Measurements from ENCODE around the gene DGAT2.

DNA sequence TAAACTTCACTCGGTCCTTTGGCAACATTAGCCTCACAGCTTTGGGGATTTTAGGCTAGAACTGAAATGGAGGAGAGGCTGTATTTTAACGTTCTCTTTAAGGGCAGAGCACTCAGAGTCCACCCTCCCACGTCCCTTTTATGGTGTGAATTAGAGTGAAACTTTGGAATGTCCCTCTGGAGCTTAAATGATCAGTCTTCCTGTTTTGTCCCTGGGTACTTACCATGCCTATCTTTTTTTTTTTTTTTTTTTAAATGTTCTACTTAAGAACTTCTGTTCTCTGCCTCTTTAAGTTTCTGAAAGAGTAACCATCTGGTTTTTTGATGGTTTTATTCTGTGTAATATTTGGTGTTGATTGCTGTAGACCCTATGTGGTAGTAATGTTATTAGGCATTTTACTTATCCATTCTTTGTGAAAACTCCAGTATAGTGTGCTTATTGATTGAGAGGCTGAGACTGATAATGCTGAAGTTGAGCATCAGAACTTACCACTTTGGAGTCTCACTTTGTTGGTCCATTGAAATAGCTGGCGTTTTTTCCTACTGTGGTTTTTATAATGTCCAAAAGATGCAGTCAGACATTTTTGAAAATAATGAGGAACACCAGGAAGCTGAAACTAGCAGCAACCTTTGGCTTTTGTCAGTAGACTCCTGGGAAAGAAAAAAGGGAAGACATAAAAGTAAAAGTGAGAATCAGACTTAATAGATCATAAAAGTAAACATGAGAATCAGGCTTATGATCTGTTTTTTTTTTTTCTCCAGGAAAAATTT lies 58.1 kb downstream of the DGAT2 start:
- TF ChIP-seq POLR2A (IDR thresholded peaks at IDR 0.05) (no peak), EP300 (IDR thresholded peaks at IDR 0.05) (no peak)
- TF ChIP-seq, protein P1, sequence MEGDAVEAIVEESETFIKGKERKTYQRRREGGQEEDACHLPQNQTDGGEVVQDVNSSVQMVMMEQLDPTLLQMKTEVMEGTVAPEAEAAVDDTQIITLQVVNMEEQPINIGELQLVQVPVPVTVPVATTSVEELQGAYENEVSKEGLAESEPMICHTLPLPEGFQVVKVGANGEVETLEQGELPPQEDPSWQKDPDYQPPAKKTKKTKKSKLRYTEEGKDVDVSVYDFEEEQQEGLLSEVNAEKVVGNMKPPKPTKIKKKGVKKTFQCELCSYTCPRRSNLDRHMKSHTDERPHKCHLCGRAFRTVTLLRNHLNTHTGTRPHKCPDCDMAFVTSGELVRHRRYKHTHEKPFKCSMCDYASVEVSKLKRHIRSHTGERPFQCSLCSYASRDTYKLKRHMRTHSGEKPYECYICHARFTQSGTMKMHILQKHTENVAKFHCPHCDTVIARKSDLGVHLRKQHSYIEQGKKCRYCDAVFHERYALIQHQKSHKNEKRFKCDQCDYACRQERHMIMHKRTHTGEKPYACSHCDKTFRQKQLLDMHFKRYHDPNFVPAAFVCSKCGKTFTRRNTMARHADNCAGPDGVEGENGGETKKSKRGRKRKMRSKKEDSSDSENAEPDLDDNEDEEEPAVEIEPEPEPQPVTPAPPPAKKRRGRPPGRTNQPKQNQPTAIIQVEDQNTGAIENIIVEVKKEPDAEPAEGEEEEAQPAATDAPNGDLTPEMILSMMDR (IDR thresholded peaks at IDR 0.05): no peak

All from suprapubic skin (tissue), 3 donors.